Measurements from ENCODE around the gene GULP1. TPM values are rescaled to one million over a fixed set of nuclear protein-coding genes. Genes with fewer than 3 reads are reported as not detected.

Gene GULP1
- total and polyA plus RNA-seq, 7 donors, result 3.5 to 56.1 (median 50.9) TPM

GRCh38 chr2:188573453-188573852 lies 281.8 kb downstream of the GULP1 start:
- Histone ChIP-seq H3K27ac (peak overlapping the region in 1 of 4 donors; percentile 25), H3K36me3 (peaks cover 0 to 4% (median 0%) of the 10 kb centered on the region in 4 donors), H3K4me1 (peaks cover 0 to 30% (median 22%) of the 10 kb centered on the region in 4 donors), H3K27me3 (no peaks in the 10 kb centered on the region), H3K9me3 (no peaks in the 10 kb centered on the region), H3K4me3 (no peak overlapping the region)
- no peak for DNase-seq
- 4 to 61% methylated on average over 1 of the region's 1 CpG for WGBS, 2 donors
- intact Hi-C loops (cut with DNase I), result loop anchor here (10.0 kb wide), 1 partner anchor 211 kb away; no protein-coding TSS in a partner anchor
- no peak for TF ChIP-seq EP300 (IDR thresholded peaks at IDR 0.05)

GRCh38 chr2:188576006-188576405 lies 284.3 kb downstream of the GULP1 start:
- Histone ChIP-seq H3K36me3 (no peaks in the 10 kb centered on the region), H3K27me3 (no peaks in the 10 kb centered on the region), H3K27ac (no peak overlapping the region), H3K4me1 (peaks cover 0 to 36% (median 25%) of the 10 kb centered on the region in 4 donors), H3K9me3 (no peaks in the 10 kb centered on the region), H3K4me3 (no peak overlapping the region)
- intact Hi-C loops (cut with DNase I), result loop anchor here (5.0 to 10.0 kb wide), 2 partner anchors 209 to 401 kb away; no protein-coding TSS in a partner anchor
- WGBS, 2 donors, result 82 to 96% methylated on average over 2 of the region's 2 CpGs
- no peak for DNase-seq
- TF ChIP-seq POLR2A (IDR thresholded peaks at IDR 0.05), result no peak

DNA sequence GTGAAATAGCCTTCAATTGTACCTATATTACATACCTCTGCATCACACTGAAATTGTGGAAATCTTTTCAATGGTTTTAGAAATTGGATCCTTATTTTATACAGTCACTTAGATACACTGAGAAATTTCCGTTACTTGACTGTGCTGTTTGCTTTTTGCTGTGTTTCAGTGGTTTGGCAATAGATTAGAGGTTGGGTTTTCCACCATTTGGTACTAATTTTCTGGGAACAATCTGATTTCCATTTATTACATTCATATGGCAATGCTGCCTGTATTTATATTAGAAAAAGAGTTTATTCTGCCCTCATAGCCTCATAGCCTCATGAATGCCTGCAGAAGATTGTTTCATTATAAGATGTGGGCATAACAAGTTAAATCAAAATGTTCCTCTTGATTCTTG lies 285.0 kb downstream of the GULP1 start:
- TF ChIP-seq POLR2A (IDR thresholded peaks at IDR 0.05) (no peak), POLR2AphosphoS5 (IDR thresholded peaks at IDR 0.05) (no peak), EP300 (IDR thresholded peaks at IDR 0.05) (no peak)
- TF ChIP-seq, protein P1, sequence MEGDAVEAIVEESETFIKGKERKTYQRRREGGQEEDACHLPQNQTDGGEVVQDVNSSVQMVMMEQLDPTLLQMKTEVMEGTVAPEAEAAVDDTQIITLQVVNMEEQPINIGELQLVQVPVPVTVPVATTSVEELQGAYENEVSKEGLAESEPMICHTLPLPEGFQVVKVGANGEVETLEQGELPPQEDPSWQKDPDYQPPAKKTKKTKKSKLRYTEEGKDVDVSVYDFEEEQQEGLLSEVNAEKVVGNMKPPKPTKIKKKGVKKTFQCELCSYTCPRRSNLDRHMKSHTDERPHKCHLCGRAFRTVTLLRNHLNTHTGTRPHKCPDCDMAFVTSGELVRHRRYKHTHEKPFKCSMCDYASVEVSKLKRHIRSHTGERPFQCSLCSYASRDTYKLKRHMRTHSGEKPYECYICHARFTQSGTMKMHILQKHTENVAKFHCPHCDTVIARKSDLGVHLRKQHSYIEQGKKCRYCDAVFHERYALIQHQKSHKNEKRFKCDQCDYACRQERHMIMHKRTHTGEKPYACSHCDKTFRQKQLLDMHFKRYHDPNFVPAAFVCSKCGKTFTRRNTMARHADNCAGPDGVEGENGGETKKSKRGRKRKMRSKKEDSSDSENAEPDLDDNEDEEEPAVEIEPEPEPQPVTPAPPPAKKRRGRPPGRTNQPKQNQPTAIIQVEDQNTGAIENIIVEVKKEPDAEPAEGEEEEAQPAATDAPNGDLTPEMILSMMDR (IDR thresholded peaks at IDR 0.05), result no peak
- H3K36me3 ChIP-seq, result no peaks in the 10 kb centered on the region
- no peak overlapping the region for H3K4me3 ChIP-seq
- no peaks in the 10 kb centered on the region for H3K27me3 ChIP-seq
- no peak for DNase-seq
- H3K27ac ChIP-seq, result peak overlapping the region in 3 of 4 donors; percentile 3 to 56 (median 46)
- intact Hi-C loops (cut with DNase I), result loop anchor here (5.0 to 10.0 kb wide), 2 partner anchors 208 to 401 kb away; no protein-coding TSS in a partner anchor
- WGBS, 2 donors, result 83 to 85% methylated on average over 1 of the region's 1 CpG
- H3K9me3 ChIP-seq, result no peaks in the 10 kb centered on the region
- H3K4me1 ChIP-seq, result peaks cover 0 to 36% (median 25%) of the 10 kb centered on the region in 4 donors

- no peak for DNase-seq
- Histone ChIP-seq H3K9me3 (no peaks in the 10 kb centered on the region), H3K27ac (peak overlapping the region in 3 of 4 donors; percentile 3 to 56 (median 46)), H3K4me3 (no peak overlapping the region), H3K4me1 (peaks cover 0 to 36% (median 25%) of the 10 kb centered on the region in 4 donors), H3K36me3 (no peaks in the 10 kb centered on the region), H3K27me3 (no peaks in the 10 kb centered on the region)
- 66 to 75% methylated on average over 2 of the region's 2 CpGs for WGBS, 2 donors
- intact Hi-C loops (cut with DNase I), result loop anchor here (5.0 to 10.0 kb wide), 2 partner anchors 208 to 400 kb away; no protein-coding TSS in a partner anchor
- TF ChIP-seq, protein P1 (IDR thresholded peaks at IDR 0.05), result no peak
- TF ChIP-seq POLR2A (IDR thresholded peaks at IDR 0.05) (no peak), POLR2AphosphoS5 (IDR thresholded peaks at IDR 0.05) (no peak), EP300 (IDR thresholded peaks at IDR 0.05) (no peak)
These were observed 285.6 kb downstream of the GULP1 start for GRCh38 chr2:188577231-188577630.

DNA sequence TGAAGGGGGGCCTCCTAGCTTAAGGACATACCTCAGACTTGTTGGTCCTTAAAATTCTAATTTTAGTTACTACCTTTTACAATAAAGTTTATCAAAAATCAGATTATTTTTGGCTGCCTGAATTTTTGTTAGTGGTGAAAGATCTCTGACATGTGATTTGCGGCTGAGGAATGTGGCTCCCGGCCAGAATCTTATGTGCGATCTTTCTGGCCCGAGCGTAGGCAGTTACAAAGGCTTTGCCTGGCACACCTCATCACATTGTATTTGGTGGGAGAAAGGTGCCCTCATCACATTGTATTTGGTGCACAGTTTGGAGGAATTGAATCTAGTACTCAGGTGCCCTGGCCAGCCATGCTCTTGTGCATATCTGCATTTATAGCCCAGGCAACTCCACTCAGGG lies 289.1 kb downstream of the GULP1 start:
- no peaks in the 10 kb centered on the region for H3K27me3 ChIP-seq
- no peak for DNase-seq
- intact Hi-C loops (cut with DNase I), result no loop called here
- H3K27ac ChIP-seq, result no peak overlapping the region
- H3K36me3 ChIP-seq, result peaks cover 0 to 4% (median 0%) of the 10 kb centered on the region in 4 donors
- H3K9me3 ChIP-seq, result no peaks in the 10 kb centered on the region
- no peak for TF ChIP-seq EP300 (IDR thresholded peaks at IDR 0.05)
- peaks cover 0 to 27% (median 19%) of the 10 kb centered on the region in 4 donors for H3K4me1 ChIP-seq
- no peak overlapping the region for H3K4me3 ChIP-seq
- 93 to 95% methylated on average over 5 of the region's 5 CpGs for WGBS, 2 donors

GRCh38 chr2:188582211-188582610 lies 290.5 kb downstream of the GULP1 start:
- no peak overlapping the region for H3K4me3 ChIP-seq
- TF ChIP-seq, protein P1 (IDR thresholded peaks at IDR 0.05), result no peak
- TF ChIP-seq POLR2AphosphoS5 (IDR thresholded peaks at IDR 0.05) (no peak), EP300 (IDR thresholded peaks at IDR 0.05) (no peak), POLR2A (IDR thresholded peaks at IDR 0.05) (no peak)
- WGBS, 2 donors, result 88 to 95% methylated on average over 2 of the region's 2 CpGs
- intact Hi-C loops (cut with DNase I), result no loop called here
- H3K27ac ChIP-seq, result no peak overlapping the region
- H3K27me3 ChIP-seq, result no peaks in the 10 kb centered on the region
- no peaks in the 10 kb centered on the region for H3K9me3 ChIP-seq
- DNase-seq, result no peak
- peaks cover 0 to 19% (median 7%) of the 10 kb centered on the region in 4 donors for H3K4me1 ChIP-seq
- peaks cover 0 to 6% (median 0%) of the 10 kb centered on the region in 4 donors for H3K36me3 ChIP-seq
